ENCODE measurements around the gene HTT. TPM values are rescaled to one million over a fixed set of nuclear protein-coding genes. Genes with fewer than 3 reads are reported as not detected.

The HTT gene
- total RNA-seq, 6 donors from 2014 or later = 55.4 to 170 (median 81.5) TPM

GRCh38 chr4:3212391-3213105, 138.1 kb downstream of the HTT start:
- WGBS, 2 donors = 86 to 87% methylated on average over 12 of the region's 12 CpGs
- no peak for TF ChIP-seq EP300 (IDR thresholded peaks at IDR 0.05)
- peaks cover 29 to 89% (median 74%) of the 10 kb centered on the region in 4 donors for H3K36me3 ChIP-seq
- DNase-seq (peak in 1 of 2 donors; percentile 3), ATAC-seq (ENCODE audit: low FRiP score in 2 of 2) (no peak)
- no peaks in the 10 kb centered on the region for H3K27me3 ChIP-seq
- H3K27ac ChIP-seq = no peak overlapping the region
- no peaks in the 10 kb centered on the region for H3K9me3 ChIP-seq
- H3K4me3 ChIP-seq = no peak overlapping the region
- peaks cover 5 to 13% (median 8%) of the 10 kb centered on the region in 4 donors for H3K4me1 ChIP-seq

- H3K27me3 ChIP-seq = no peaks in the 10 kb centered on the region
- TF ChIP-seq EP300 (IDR thresholded peaks at IDR 0.05) (no peak), POLR2A (IDR thresholded peaks at IDR 0.05) (no peak), POLR2AphosphoS5 (IDR thresholded peaks at IDR 0.05) (no peak)
- TF ChIP-seq, protein P1, sequence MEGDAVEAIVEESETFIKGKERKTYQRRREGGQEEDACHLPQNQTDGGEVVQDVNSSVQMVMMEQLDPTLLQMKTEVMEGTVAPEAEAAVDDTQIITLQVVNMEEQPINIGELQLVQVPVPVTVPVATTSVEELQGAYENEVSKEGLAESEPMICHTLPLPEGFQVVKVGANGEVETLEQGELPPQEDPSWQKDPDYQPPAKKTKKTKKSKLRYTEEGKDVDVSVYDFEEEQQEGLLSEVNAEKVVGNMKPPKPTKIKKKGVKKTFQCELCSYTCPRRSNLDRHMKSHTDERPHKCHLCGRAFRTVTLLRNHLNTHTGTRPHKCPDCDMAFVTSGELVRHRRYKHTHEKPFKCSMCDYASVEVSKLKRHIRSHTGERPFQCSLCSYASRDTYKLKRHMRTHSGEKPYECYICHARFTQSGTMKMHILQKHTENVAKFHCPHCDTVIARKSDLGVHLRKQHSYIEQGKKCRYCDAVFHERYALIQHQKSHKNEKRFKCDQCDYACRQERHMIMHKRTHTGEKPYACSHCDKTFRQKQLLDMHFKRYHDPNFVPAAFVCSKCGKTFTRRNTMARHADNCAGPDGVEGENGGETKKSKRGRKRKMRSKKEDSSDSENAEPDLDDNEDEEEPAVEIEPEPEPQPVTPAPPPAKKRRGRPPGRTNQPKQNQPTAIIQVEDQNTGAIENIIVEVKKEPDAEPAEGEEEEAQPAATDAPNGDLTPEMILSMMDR (IDR thresholded peaks at IDR 0.05) = no peak
- H3K36me3 ChIP-seq = peaks cover 29 to 94% (median 76%) of the 10 kb centered on the region in 4 donors
- H3K4me1 ChIP-seq = peaks cover 1 to 8% (median 3%) of the 10 kb centered on the region in 4 donors
- no peak for ATAC-seq (ENCODE audit: low FRiP score in 2 of 2)
- H3K27ac ChIP-seq = no peak overlapping the region
- no peak overlapping the region for H3K4me3 ChIP-seq
- DNase-seq = no peak
- WGBS, 2 donors = 84 to 92% methylated on average over 4 of the region's 4 CpGs
- H3K9me3 ChIP-seq = no peaks in the 10 kb centered on the region
Measured at GRCh38 chr4:3213106-3213425, 138.6 kb downstream of the HTT start.

GRCh38 chr4:3213661-3214250, 139.3 kb downstream of the HTT start:
- Histone ChIP-seq H3K4me1 (peaks cover 0 to under 1% (median 0%) of the 10 kb centered on the region in 4 donors), H3K4me3 (no peak overlapping the region), H3K27ac (no peak overlapping the region), H3K9me3 (no peaks in the 10 kb centered on the region), H3K27me3 (no peaks in the 10 kb centered on the region), H3K36me3 (peaks cover 27 to 96% (median 76%) of the 10 kb centered on the region in 4 donors)
- DNase-seq (no peak), ATAC-seq (ENCODE audit: low FRiP score in 2 of 2) (no peak)
- TF ChIP-seq EP300 (IDR thresholded peaks at IDR 0.05) = no peak
- no peak for TF ChIP-seq POLR2AphosphoS5 (IDR thresholded peaks at IDR 0.05)
- TF ChIP-seq, protein P1 (IDR thresholded peaks at IDR 0.05) = no peak
- no peak for TF ChIP-seq POLR2A (IDR thresholded peaks at IDR 0.05)
- WGBS, 2 donors = 96% methylated on average over 14 to 15 of the region's 15 CpGs

DNA sequence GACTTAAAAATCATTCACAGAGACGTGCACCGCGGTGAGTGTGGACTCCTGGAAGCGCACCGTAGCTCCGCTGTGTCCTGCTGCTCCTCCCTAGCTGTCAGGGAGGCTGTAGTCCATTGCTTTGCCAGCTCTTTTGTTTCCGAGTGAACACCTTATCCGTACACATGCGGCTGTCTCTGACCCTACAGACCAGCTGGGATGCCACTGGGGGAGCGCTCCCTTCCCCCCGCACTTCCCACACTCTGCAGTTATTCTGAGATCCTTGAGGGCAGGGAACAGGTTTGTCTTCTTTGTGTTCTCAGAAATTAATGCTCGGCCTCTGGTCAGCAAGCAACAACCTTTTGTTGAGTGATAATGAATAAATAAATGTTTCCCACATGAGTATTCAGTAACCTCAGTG, 140.8 kb downstream of the HTT start:
- no peaks in the 10 kb centered on the region for H3K9me3 ChIP-seq
- peaks cover 21 to 96% (median 68%) of the 10 kb centered on the region in 4 donors for H3K36me3 ChIP-seq
- no peak for DNase-seq
- H3K4me3 ChIP-seq = no peak overlapping the region
- H3K4me1 ChIP-seq = peaks cover 0 to 3% (median 0%) of the 10 kb centered on the region in 4 donors
- H3K27me3 ChIP-seq = no peaks in the 10 kb centered on the region
- 87 to 93% methylated on average over 12 of the region's 12 CpGs for WGBS, 2 donors
- TF ChIP-seq EP300 (IDR thresholded peaks at IDR 0.05) = no peak
- no peak for TF ChIP-seq POLR2AphosphoS5 (IDR thresholded peaks at IDR 0.05)
- TF ChIP-seq, protein P1 (IDR thresholded peaks at IDR 0.05) = no peak
- no peak for TF ChIP-seq POLR2A (IDR thresholded peaks at IDR 0.05)
- H3K27ac ChIP-seq = no peak overlapping the region
- no peak for ATAC-seq (ENCODE audit: low FRiP score in 2 of 2)

DNA sequence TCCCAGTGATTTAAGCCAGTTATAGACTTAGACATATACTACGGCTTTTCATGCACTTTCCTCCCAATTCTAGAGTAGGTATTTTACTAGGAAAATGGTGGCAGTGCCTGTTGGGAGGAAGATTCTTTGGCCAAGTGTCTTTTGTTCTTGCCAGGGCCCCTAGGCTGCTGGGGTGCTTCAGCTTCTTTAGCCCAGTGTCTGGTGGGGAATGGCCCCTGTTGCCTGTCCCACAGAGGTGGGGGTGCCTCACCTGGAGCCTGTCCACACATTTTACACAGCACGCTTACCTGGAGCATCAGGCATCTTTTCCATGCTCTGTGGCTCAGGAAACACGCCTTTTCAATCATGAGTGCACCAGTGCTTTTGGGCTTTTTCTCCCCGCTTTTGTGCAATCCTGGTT, 141.3 kb downstream of the HTT start:
- H3K4me1 ChIP-seq = peaks cover 0 to 3% (median 0%) of the 10 kb centered on the region in 4 donors
- TF ChIP-seq, protein P1 (IDR thresholded peaks at IDR 0.05) = no peak
- TF ChIP-seq POLR2AphosphoS5 (IDR thresholded peaks at IDR 0.05) (no peak), POLR2A (IDR thresholded peaks at IDR 0.05) (no peak), EP300 (IDR thresholded peaks at IDR 0.05) (no peak)
- H3K36me3 ChIP-seq = peaks cover 24 to 96% (median 69%) of the 10 kb centered on the region in 4 donors
- ATAC-seq (ENCODE audit: low FRiP score in 2 of 2) = no peak
- no peak for DNase-seq
- H3K4me3 ChIP-seq = no peak overlapping the region
- no peak overlapping the region for H3K27ac ChIP-seq
- no peaks in the 10 kb centered on the region for H3K9me3 ChIP-seq
- H3K27me3 ChIP-seq = no peaks in the 10 kb centered on the region
- WGBS, 2 donors = 95 to 98% methylated on average over 4 of the region's 4 CpGs

Data from upper lobe of left lung (tissue), 6 donors.